Mesendoderm (in vitro differentiated cells): ENCODE data around the gene ETNK2.

Source experiments
- DNase-seq: peaks from one replicate; pipeline ENCODE4 v3.0.0; 2013
- H2AK5ac ChIP-seq: 2 replicates; pipeline ENCODE4 v1.6.1; 2013; ENCODE audit warnings: low read length, inconsistent platforms
- H2BK120ac ChIP-seq: 2 replicates; pipeline ENCODE4 v1.6.1; 2013; ENCODE audit warnings: low read depth, mild to moderate bottlenecking, low read length, moderate library complexity, mixed read lengths
- H2BK15ac ChIP-seq: replicated peaks from 2 replicates; pipeline ENCODE4 v1.6.1; 2013; ENCODE audit warnings: low read depth, mild to moderate bottlenecking, moderate library complexity
- H2BK5ac ChIP-seq: 2 replicates; pipeline ENCODE4 v1.6.1; 2013; ENCODE audit warnings: low read length, inconsistent platforms
- H3K18ac ChIP-seq: 2 replicates; pipeline ENCODE4 v1.6.1; 2013; ENCODE audit warnings: mild to moderate bottlenecking, low read length, mixed read lengths
- H3K23ac ChIP-seq: one replicate; pipeline ENCODE4 v1.6.1; 2013; ENCODE audit warnings: low read length
- H3K27ac ChIP-seq: 2 replicates; pipeline ENCODE4 v1.5.1; 2013; ENCODE audit warnings: low read depth, mild to moderate bottlenecking, inconsistent platforms, low read length, moderate library complexity
- H3K27me3 ChIP-seq: 2 replicates; pipeline ENCODE4 v1.6.1; 2013; ENCODE audit warnings: low read length, control low read depth, mild to moderate bottlenecking, inconsistent platforms; ENCODE audit not compliant: insufficient read depth, poor library complexity
- H3K36me3 ChIP-seq: 2 replicates; pipeline ENCODE4 v1.6.1; 2013; ENCODE audit warnings: low read length, inconsistent platforms; ENCODE audit not compliant: control insufficient read depth, insufficient read depth
- H3K4ac ChIP-seq: one replicate; pipeline ENCODE4 v1.6.1; 2013; ENCODE audit warnings: low read depth, mild to moderate bottlenecking, low read length, moderate library complexity
- H3K4me1 ChIP-seq: 2 replicates; pipeline ENCODE4 v1.6.1; 2013; ENCODE audit warnings: low read depth, low read length, inconsistent platforms; ENCODE audit not compliant: control insufficient read depth
- H3K4me2 ChIP-seq: 2 replicates; pipeline ENCODE4 v1.6.1; 2013; ENCODE audit warnings: low read length
- H3K4me3 ChIP-seq: 2 replicates; pipeline ENCODE4 v1.5.1; 2013; ENCODE audit warnings: mild to moderate bottlenecking, low read length
- H3K56ac ChIP-seq: one replicate; pipeline ENCODE4 v1.6.1; 2013; ENCODE audit warnings: low read length
- H3K79me1 ChIP-seq: 2 replicates; pipeline ENCODE4 v1.6.1; 2013; ENCODE audit warnings: low read length, inconsistent platforms
- H3K79me2 ChIP-seq: 2 replicates; pipeline ENCODE4 v1.6.1; 2013; ENCODE audit warnings: mild to moderate bottlenecking, low read length; ENCODE audit not compliant: control insufficient read depth, insufficient read depth
- H3K9ac ChIP-seq: 2 replicates; pipeline ENCODE4 v1.6.1; 2013; ENCODE audit warnings: low read length, inconsistent platforms
- H4K5ac ChIP-seq: one replicate; pipeline ENCODE4 v1.6.1; 2013; ENCODE audit warnings: low read length
- H4K8ac ChIP-seq: one replicate; pipeline ENCODE4 v1.6.1; 2013; ENCODE audit warnings: low read depth, mild to moderate bottlenecking, control low read depth, low read length, moderate library complexity
- WGBS: extraction: QIAGEN DNeasy Blood & Tissue Kit; methylation state at CpG from one replicate; pipeline ENCODE4 v1.1.7; 2013; ENCODE audit warnings: low lambda C conversion rate, missing lambda C conversion rate; ENCODE audit not compliant: insufficient coverage; ENCODE audit errors: extremely low coverage; 5-methylcytosine and 5-hydroxymethylcytosine counted together

The ETNK2 gene

GRCh38 chr1:204132718-204133117 lies 19.1 kb downstream of the ETNK2 start:
- Histone ChIP-seq H2BK120ac (no peak overlapping the region), H3K4me3 (no peak overlapping the region), H2BK5ac (no peak overlapping the region), H3K79me2 (no peaks in the 10 kb centered on the region), H3K27me3 (no peaks in the 10 kb centered on the region), H2AK5ac (no peak overlapping the region), H2BK15ac (no peak overlapping the region), H4K5ac (no peak overlapping the region), H3K9ac (no peak overlapping the region), H3K27ac (no peak overlapping the region), H3K4ac (no peak overlapping the region), H3K23ac (no peak overlapping the region), H4K8ac (no peak overlapping the region), H3K4me2 (no peak overlapping the region), H3K36me3 (no peaks in the 10 kb centered on the region), H3K56ac (no peak overlapping the region), H3K79me1 (no peaks in the 10 kb centered on the region), H3K18ac (no peak overlapping the region), H3K4me1 (peaks cover 3% of the 10 kb centered on the region)
- no CpG with 5 or more reads among the region's 6 CpGs for WGBS
- DNase-seq = no peak

- H2BK120ac ChIP-seq = no peak overlapping the region
- no peaks in the 10 kb centered on the region for H3K79me2 ChIP-seq
- peaks cover 3% of the 10 kb centered on the region for H3K4me1 ChIP-seq
- H2BK5ac ChIP-seq = no peak overlapping the region
- no peaks in the 10 kb centered on the region for H3K79me1 ChIP-seq
- H3K56ac ChIP-seq = no peak overlapping the region
- H3K27me3 ChIP-seq = no peaks in the 10 kb centered on the region
- DNase-seq = no peak
- H4K5ac ChIP-seq = no peak overlapping the region
- H2BK15ac ChIP-seq = no peak overlapping the region
- H3K4me3 ChIP-seq = no peak overlapping the region
- no CpG with 5 or more reads among the region's 4 CpGs for WGBS
- no peak overlapping the region for H3K4me2 ChIP-seq
- no peaks in the 10 kb centered on the region for H3K36me3 ChIP-seq
- no peak overlapping the region for H3K18ac ChIP-seq
- H3K27ac ChIP-seq = no peak overlapping the region
- no peak overlapping the region for H3K23ac ChIP-seq
- H4K8ac ChIP-seq = no peak overlapping the region
- no peak overlapping the region for H3K4ac ChIP-seq
- H2AK5ac ChIP-seq = no peak overlapping the region
- H3K9ac ChIP-seq = no peak overlapping the region
Measured at GRCh38 chr1:204131978-204132377, 19.9 kb downstream of the ETNK2 start.

- Histone ChIP-seq H2AK5ac (no peak overlapping the region), H3K27ac (no peak overlapping the region)
Measured at GRCh38 chr1:204130981-204131892, 20.6 kb downstream of the ETNK2 start.

GRCh38 chr1:204130178-204130577 lies 21.7 kb downstream of the ETNK2 start:
- Histone ChIP-seq H3K4me1 (peaks cover 3% of the 10 kb centered on the region), H3K23ac (no peak overlapping the region), H3K27ac (no peak overlapping the region), H2AK5ac (no peak overlapping the region), H3K56ac (no peak overlapping the region), H4K8ac (no peak overlapping the region), H3K4me2 (no peak overlapping the region), H3K18ac (no peak overlapping the region), H3K36me3 (peaks cover 7% of the 10 kb centered on the region), H3K9ac (no peak overlapping the region), H3K79me1 (no peaks in the 10 kb centered on the region), H3K27me3 (no peaks in the 10 kb centered on the region), H3K4ac (no peak overlapping the region), H4K5ac (no peak overlapping the region), H2BK120ac (no peak overlapping the region), H3K79me2 (no peaks in the 10 kb centered on the region), H2BK15ac (no peak overlapping the region), H2BK5ac (no peak overlapping the region), H3K4me3 (no peak overlapping the region)
- DNase-seq = no peak
- WGBS = no CpG with 5 or more reads among the region's 4 CpGs

More at GRCh38 chr1:204130981-204131892, 20.6 kb downstream of the ETNK2 start:
- no peak overlapping the region for H3K18ac ChIP-seq
- peak; percentile 29 for DNase-seq
- H3K4ac ChIP-seq = no peak overlapping the region
- H3K4me3 ChIP-seq = no peak overlapping the region
- H3K79me2 ChIP-seq = no peaks in the 10 kb centered on the region
- H3K23ac ChIP-seq = no peak overlapping the region
- no CpG with 5 or more reads among the region's 11 CpGs for WGBS
- no peak overlapping the region for H2BK15ac ChIP-seq
- no peak overlapping the region for H3K9ac ChIP-seq
- peaks cover 3% of the 10 kb centered on the region for H3K4me1 ChIP-seq
- H4K8ac ChIP-seq = no peak overlapping the region
- no peak overlapping the region for H2BK120ac ChIP-seq
- H2BK5ac ChIP-seq = no peak overlapping the region
- H3K79me1 ChIP-seq = no peaks in the 10 kb centered on the region
- H3K27me3 ChIP-seq = no peaks in the 10 kb centered on the region
- H4K5ac ChIP-seq = no peak overlapping the region
- no peak overlapping the region for H3K56ac ChIP-seq
- H3K4me2 ChIP-seq = no peak overlapping the region
- H3K36me3 ChIP-seq = peaks cover 1% of the 10 kb centered on the region

GRCh38 chr1:204128964-204129896 lies 22.6 kb downstream of the ETNK2 start:
- WGBS = no CpG with 5 or more reads among the region's 29 CpGs

More at GRCh38 chr1:204128964-204129896, 22.6 kb downstream of the ETNK2 start:
- peaks cover 3% of the 10 kb centered on the region for H3K4me1 ChIP-seq
- peak overlapping the region; percentile 67 for H3K4me2 ChIP-seq
- no peaks in the 10 kb centered on the region for H3K27me3 ChIP-seq
- H2BK15ac ChIP-seq = no peak overlapping the region
- no peaks in the 10 kb centered on the region for H3K79me2 ChIP-seq
- H4K8ac ChIP-seq = no peak overlapping the region
- H2BK5ac ChIP-seq = no peak overlapping the region
- H3K18ac ChIP-seq = no peak overlapping the region
- no peaks in the 10 kb centered on the region for H3K79me1 ChIP-seq
- no peak overlapping the region for H2AK5ac ChIP-seq
- H3K36me3 ChIP-seq = peaks cover 7% of the 10 kb centered on the region
- H2BK120ac ChIP-seq = no peak overlapping the region
- no peak overlapping the region for H3K4ac ChIP-seq
- peak overlapping the region; percentile 56 for H3K9ac ChIP-seq
- no peak overlapping the region for H3K27ac ChIP-seq
- peak; percentile 82 for DNase-seq
- H3K56ac ChIP-seq = peak overlapping the region; percentile 86
- H3K23ac ChIP-seq = no peak overlapping the region
- H4K5ac ChIP-seq = no peak overlapping the region
- no peak overlapping the region for H3K4me3 ChIP-seq
